GM19455 (cell line): ENCODE data around the gene ANAPC10.

Source experiments
- ATAC-seq: cut with Tn5 transposase; IDR thresholded peaks from one replicate; pipeline ENCODE4 v1.9.1; 2021; ENCODE audit not compliant: unreplicated experiment

The ANAPC10 gene

DNA sequence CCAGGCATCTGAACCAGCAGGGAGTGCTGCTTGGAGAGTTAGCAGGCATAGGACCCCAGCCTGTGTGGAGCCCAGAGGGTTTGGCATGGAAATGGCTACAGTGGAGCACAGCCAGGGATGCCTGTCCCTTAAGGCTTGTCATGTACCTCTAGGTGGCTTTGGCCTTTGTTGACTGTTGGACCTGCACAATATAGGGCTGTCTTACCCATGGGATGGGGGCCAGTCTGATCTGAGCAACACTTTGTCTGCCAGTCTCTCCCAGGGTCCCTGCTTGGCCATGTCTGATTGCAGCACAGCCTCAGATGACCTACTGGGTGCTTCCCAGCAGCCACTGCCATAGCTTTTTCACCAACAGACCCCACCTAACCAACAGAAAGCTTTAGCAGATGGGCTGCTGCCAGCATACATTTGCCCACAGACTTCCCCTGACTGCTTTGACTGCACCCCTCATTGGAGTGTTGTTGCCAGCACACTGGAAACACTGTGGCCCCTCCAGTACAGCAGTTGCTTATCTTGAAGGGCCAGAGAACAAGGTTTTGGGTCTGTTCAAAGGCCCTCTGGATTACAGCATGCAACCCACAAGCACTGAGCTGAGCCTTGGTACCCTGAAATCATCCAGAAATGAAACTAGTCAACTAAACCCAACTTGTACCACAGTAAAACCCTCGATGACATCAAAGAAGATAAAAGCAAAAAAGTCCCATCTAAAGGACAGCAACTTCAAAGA lies 22.1 kb downstream of the ANAPC10 start:
- ATAC-seq: no peak

DNA sequence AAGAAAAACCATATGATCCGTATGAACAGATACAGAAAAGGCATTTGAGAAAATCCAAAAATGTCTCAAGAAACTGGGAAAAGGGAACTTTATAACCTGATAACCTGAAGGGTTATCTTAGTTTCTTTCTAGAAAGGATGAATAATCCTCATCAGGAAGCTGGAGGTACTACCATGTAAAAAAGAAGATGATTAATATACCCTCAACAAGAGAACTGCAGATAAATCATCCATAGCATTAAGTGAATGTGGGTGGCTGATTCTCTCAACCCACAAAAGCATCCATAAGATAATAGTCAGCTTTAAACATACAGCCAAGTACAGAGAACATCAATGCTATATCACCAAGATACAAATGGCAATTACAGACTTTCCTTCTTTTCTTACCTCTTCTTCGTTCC lies 26.4 kb downstream of the ANAPC10 start:
- no peak for ATAC-seq

DNA sequence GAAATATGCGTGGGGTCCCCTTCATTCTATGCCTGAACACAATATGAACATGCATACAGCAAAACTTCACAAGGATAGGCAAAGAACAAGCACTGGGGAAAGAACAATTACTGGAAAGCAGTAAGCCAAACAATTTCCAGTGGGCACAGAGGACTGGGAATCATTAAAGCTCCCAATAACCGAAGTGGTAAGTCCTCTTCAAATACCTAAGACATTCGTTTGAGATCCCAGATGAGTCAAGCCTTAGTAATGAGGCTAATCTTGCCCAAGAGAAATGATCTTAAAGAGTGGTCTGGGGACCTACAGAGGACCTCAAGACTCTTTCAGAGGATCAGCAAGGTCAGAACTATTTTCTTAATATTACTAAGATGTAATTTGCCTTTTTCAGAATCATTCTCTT lies 28.6 kb downstream of the ANAPC10 start:
- no peak for ATAC-seq

DNA sequence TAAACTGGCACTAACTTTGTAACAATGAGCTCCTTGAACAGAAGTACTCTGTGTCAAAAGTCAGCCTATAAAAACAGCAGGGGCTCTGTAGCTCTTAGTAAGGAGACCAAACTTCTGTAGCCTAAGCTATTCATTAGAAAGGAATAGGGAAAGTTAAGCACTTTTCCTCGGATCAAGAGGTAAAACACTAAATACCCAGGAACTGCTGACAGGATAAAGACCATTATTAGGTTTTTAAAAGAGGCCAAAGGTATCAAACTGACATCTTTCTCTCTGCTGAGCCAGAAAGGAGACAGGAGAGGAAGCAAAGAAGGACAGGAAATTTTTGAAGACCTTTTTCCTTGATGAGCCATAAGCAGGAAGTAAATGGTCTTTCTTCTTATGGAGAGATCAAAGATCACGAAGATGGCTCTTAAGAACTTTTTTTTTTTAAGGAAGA lies 31.9 kb downstream of the ANAPC10 start:
- no peak for ATAC-seq

DNA sequence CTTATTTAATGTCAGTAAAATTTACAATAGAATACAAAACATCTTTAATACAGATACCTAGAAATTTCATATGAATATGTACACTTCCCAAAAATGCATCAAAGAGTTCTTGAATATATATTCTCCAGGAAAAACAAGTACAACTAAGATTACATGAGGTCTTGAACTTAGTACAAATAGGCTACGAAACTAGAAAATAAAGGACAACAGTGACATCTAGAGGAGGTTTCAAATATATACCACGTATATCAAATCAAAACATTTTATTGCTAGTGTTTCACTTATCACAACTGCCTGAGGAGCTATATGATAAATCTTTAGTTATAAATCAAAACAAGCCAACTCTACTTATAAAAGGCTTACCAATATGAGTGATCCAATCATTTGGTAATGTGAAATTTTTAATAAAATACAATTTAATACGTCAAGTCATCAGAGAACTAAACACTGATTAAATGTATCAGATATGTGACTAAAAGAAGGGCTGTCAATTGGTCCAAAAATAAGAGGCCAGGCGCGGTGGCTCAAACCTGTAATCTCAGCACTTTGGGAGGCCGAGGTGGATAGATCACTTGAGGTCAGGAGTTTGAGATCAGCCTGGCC lies 36.6 kb downstream of the ANAPC10 start:
- peak; percentile 75 for ATAC-seq

DNA sequence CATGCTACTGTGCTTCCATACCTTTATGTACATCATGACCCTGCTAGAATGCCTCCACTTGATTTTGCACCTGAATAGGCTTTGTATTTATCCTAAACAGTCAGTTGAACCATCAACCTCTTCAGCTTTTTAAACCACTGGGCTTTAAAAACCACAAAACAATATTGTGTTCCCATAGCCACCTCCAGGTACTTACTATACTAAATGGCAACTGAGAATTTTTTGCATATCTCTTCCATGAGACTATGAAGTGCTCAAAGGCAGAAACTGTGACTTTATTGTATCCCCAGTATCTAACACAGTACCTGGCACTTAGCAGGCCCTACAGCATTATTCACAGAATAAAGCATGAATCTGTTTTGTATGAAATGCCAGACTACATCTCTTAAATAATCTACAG lies 39.7 kb downstream of the ANAPC10 start:
- ATAC-seq: no peak

DNA sequence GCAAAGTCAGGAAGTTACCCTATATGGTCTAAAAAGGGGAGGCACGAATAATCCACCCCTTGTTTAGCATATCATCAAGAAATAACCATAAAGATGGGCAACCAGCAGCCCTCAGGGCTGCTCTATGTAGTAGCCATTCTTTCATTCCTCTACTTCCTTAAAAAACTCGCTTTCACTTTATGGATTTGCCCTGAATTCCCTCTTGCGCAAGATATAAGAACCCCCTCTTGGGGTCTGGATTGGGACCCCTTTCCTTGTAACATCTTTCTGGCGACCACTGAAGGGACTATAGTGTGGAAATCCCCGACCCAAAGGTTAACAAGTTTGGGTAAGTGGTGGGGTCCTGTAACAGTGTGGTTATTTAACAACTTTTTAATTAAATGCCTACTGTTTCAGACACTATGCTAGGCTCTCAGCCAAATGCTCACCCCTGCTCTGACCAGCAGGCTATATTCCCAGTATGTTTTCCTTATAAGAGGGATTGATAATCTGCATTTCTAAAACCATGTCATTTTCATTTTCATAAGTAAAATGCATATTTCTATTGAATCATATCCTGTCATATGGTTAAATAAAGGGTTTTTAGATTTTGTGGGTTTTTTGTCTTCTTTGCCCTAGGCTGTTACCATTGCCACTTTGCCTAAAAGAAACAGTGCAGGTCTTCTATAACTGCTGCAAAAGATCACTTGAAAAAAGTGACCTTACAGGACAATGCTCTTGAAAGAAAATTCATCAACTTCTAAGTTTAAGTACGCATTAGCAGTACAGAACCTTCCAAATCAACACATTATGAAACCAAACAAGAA lies 41.5 kb downstream of the ANAPC10 start:
- ATAC-seq: no peak

DNA sequence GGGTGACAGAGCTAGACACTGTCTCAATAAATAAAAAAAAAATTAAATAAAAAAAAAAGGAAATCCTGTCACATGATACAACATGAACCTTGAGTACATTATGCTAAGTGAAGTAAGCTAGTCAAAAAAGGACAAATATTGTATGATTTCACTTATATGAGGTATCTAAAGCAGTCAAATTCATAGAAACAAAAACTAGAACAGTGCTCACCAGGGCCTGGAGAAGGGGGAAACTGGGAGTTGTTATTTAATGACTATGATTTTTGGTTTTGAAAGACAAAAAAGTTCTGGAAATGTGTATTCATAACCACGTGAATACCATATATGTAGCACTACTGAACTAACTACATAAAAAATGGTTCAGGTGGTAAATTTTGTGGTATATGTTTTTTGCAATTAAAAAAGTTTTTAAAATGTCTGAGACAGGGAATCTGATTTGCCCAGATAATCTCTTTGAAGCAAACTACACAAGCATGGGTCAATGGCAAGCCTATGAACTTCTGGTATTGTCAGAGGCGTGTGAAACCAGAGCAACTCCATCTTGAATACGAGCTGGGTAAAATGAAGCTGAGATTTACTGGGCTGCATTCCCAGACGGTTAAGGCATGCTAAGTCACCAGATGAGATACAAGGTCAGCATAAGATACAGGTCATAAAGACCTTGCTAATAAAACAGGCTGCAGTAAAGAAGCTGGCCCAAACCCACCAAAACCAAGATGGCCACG lies 42.3 kb downstream of the ANAPC10 start:
- ATAC-seq: no peak

DNA sequence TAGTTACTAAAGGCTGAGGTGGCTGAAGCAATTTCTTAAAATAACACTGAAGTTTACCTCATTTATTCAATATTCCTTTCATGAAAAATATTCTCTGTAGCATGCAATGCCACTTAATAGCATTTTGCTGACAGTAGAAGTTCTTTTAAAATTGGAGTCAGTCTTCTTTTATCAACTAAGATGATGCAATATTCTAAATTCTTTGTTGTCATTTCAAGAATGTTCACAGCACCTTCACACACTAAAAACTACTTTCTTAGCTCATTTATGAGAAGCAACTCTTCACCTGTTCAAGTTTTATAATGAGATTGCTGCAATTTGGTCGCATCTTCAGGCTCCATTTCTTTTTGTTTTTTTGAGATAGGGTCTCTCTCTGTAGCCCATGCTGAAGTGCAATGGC lies 48.8 kb downstream of the ANAPC10 start:
- no peak for ATAC-seq

DNA sequence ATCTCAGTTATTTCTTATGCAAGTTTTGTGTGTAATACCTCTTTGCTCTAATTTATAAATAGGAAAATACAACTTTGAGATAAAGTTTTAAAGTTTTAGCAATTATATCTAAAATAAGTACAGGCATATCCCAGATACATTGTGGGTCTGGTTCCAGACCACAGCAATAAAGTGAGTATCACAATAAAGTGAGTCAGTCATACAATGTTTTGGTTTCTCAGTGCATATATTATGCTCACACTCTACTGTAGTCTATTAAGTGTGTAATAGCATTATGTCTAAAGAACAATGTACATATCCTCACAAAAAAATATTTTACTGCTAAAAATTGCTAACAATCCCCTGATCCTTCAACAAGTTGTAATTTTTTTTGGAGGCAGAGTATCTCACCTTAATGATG lies 49.2 kb downstream of the ANAPC10 start:
- ATAC-seq: no peak

DNA sequence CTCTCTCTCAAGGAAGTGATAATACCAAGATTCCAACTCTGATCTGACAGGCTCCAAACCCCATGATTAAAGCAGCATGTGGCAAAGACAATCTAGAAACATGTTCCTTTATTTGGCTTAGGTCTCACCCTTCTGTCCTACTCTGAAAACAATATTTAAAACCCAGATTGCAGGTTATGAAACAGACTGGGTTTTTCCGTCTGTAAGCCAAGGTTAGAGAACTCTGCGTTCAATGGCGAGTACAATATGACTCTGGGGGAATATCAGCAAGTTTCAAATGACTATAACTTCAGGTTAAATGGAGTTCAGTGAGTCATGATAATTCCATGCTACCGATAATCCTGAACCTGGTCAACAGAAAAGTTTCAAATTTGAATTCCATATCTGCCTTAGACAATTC lies 50.8 kb downstream of the ANAPC10 start:
- no peak for ATAC-seq

DNA sequence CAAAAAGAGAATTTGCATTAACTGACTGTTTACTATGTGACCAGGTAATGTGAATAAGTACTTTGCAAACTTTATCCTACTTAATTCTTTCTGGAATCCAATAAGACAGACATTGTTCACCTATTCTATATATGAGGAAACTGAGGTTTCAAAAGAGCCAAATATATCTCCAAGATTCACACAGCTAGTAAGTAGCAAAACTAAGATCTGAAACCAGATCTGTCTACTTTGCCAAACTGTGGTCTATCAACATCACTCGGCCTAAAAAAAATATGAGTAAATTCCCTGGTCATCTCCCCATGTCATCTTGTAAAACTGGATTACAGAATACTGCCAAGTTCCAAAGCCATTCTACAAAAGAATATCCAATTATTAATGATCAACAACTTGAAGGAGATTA lies 52.8 kb downstream of the ANAPC10 start:
- peak; percentile 39 for ATAC-seq

DNA sequence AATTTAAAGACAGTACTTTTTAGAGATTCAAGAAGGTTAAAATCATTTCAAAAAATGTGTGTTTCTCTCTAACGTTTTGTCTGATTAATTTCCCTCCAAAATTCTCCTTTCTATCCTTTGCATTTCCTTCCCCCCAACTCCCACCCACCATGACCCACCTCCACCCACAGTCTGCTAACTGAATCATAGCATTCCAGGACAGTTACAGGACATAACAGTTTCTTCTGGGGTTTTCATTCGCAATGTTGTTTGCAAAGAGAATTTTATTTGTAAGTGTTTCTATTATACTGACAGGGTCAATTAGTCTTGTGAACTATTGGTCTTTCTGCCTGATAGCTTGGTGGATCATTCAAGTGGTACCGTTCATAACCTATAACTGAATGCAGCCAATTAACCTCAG lies 53.7 kb downstream of the ANAPC10 start:
- ATAC-seq: no peak

DNA sequence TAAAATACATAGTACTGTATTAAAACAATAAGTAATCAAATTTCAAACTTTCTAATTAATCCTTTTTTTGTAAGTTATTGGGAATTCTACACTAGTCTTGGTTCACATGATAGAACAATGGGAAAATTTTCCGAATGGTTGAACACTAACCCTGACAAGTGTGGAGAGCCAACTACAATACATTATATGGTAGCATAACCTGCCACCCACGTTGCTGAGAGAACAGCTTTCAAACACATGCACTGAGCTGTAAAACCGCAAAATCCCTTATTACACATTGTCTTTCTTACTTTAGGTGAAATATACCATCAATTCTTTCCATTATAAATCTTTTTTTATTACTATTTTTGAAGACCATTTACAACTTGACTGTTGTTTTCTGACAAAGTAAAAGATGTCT lies 54.7 kb downstream of the ANAPC10 start:
- no peak for ATAC-seq

DNA sequence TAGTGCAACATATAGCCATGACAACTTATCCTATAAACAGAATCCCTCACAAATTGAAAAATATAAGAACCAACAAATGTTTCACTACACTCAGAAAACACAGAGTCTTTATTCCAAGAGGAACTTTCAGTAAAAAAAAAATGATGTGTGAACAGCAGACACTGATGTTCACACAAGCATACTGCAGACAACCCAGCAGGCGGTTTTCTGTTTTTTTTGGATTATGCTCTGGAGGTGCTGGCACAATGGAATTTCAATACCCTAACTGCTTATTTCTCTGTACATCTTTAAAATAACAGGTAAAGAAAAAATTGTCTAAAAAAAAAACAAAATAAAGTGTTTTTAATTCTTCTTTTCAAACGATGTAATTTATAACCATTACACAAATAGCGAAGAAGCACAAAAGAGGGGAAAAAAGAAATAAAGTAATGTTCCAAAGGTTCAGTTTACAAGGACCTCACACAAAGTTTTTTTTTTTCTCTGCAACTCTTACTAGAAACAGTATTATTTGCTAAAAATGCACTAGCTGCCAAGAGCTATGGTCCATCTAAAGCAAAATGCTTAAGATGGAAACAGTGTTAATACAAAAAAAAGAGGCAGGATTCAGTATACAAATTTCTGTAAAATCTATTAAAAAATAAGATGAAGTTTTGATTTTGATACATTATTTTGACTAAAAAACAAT lies 55.3 kb downstream of the ANAPC10 start:
- ATAC-seq: no peak

DNA sequence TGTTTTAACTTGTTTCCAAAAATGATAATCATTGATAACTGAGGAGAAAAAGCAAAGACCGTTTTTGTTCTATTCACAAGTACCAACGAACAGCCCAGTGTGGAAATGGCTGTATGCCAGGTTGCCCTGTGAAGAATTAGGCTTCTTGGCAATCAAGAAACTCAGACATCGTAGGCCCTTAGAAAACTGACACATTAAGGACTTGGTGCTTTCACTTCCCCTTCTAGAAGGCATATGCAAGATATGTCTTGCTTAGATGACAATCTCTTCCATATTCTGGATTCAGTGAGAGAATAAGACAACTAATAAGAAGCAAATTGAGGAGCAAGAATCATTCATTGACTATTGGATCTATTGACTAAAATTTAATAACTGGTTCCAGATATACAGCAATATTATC lies 56.6 kb downstream of the ANAPC10 start:
- ATAC-seq: no peak

DNA sequence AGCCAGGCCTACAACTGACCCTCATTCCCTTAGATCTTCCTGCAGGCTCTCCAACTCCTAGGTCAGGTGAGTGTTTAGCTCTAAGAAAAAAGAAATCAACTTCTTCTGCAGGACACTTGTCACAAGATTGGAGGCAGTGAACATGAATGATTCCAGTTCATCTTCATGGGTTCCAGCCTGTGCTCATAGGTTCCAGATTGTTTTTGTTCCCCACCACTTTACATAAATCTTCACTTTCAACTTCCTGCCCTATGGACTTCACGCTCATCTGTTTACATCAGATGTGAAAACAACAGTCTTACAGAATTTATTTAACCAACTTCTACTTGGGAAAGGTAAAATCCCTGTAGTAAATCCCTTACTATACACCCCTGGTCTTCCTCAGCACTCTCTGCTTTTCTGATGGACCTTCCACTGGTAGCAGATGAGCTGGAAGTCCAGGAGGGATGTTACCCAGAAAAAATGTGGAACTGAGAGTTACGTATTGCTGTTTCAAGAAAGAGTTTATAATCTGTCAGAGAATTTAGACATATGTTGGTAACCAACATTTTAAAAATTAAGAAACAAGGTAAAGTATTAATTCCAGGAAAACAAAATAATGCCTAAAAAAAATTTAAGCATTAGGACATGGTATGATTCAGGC lies 62.4 kb downstream of the ANAPC10 start:
- no peak for ATAC-seq

DNA sequence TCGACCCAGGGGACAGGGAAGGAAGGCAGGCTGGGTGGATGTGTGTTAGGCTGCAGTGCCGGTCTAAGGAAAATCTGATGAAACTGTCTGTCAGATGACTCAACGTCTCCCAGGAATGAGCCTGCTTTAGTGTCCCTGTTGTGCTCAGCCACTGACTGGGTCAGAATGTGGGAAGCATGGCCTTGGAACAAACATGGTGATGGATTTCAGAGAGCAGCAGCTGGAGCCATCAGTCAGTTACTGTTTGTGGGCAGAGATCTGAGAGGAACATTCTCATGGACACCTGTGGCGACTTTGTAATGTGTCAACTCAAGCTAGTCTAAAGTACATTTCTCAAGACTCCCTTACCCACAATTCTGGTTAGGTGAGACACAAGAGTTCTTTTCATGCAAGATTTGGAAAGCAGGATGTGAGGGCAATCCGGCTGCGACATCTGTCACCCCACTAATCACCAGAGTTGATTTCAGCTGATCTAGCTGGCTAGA lies 63.2 kb downstream of the ANAPC10 start:
- no peak for ATAC-seq

DNA sequence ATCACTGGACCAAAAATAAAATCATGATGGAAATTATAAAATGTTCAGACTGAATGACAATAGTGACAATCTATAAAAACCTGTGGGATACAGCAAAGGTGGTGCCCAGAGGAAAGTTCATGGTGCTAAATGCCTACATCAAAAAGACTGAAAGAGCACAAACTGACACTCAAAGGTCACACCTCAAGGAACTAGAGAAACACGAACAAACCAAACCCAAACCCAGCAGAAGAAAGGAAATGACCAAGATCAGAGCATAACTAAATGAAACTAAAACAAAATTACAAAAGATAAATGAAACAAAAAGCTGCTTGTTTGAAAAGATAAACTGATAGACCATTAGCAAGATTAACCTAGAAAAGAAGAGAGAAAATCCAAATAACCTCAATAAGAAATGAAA lies 78.7 kb downstream of the ANAPC10 start:
- ATAC-seq: no peak

DNA sequence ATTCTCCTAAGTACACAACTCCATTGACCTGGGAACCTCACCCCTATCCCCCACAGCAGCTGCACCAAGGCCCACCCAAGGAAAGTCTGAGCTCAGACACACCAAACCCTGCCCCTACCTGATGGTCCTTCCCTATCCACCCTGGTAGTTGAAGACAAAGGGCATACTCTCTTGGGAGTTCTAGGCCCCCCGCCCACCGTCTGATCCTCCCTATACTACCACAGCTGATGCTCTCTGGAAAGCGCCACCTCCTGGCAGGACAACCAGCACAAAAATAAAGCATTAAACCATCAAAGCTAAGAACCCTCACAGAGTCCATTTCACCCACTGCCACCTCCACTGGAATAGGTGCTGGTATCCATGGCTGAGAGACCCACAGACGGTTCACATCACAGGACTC lies 83.6 kb downstream of the ANAPC10 start:
- ATAC-seq: no peak
